ENCODE measurements around the gene RANBP1. TPM values are rescaled to one million over a fixed set of nuclear protein-coding genes. Genes with fewer than 3 reads are reported as not detected.

The RANBP1 gene
- total RNA-seq, 1 donor from 2014 or later = 144 TPM

DNA sequence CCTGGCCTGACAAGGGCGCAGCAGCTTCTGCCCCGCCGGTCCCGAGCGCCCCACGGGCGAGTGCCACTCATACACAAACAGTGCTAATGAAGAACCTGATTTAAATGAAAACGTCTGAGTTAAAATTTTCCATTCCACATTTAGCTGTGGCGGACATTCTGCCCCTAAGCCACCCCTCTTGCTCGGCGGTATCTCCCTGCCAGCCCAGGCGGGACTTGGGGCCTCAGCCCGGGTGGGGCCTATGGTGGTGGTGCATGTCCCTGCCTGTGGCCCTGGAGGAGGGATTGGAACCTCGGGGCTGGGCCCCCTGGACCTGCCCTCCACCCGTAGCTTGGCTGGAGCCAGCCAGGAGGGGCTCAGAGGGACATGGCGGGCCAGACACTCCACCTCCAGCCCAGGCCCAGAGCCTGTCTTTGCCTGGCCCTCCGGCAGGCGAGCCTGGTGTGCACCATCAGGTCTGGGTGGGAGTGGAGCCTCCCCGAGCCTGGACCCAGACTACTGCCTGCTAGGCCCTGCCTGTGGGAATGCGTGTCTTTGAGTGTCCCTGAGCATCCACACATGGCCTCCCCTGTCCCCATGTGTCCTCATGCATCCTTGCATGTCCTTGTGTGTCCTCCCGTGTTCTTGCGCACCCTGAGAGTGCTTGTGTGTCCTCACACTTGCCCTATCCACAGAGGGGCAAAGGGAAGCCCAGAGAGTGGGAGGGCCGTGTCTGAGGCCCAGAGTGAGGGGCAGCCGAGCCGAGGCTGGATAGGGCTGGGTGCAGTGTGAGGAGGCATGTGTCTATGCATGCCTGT is 20.1 kb downstream of the RANBP1 start:
- peaks cover 5% of the 10 kb centered on the region for H3K27me3 Mint-ChIP-seq (ENCODE audit: unreplicated experiment)
- no peaks in the 10 kb centered on the region for H3K9me3 Mint-ChIP-seq (ENCODE audit: unreplicated experiment)
- DNase-seq = no peak
- TF ChIP-seq, protein P1, sequence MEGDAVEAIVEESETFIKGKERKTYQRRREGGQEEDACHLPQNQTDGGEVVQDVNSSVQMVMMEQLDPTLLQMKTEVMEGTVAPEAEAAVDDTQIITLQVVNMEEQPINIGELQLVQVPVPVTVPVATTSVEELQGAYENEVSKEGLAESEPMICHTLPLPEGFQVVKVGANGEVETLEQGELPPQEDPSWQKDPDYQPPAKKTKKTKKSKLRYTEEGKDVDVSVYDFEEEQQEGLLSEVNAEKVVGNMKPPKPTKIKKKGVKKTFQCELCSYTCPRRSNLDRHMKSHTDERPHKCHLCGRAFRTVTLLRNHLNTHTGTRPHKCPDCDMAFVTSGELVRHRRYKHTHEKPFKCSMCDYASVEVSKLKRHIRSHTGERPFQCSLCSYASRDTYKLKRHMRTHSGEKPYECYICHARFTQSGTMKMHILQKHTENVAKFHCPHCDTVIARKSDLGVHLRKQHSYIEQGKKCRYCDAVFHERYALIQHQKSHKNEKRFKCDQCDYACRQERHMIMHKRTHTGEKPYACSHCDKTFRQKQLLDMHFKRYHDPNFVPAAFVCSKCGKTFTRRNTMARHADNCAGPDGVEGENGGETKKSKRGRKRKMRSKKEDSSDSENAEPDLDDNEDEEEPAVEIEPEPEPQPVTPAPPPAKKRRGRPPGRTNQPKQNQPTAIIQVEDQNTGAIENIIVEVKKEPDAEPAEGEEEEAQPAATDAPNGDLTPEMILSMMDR (IDR thresholded peaks at IDR 0.05; ENCODE audit: partially characterized antibody, unreplicated experiment) = no peak
- H3K36me3 Mint-ChIP-seq (ENCODE audit: unreplicated experiment) = no peaks in the 10 kb centered on the region
- peaks cover 4% of the 10 kb centered on the region for H3K4me1 Mint-ChIP-seq (ENCODE audit: low read depth, unreplicated experiment)
- H3K4me3 Mint-ChIP-seq (ENCODE audit: unreplicated experiment) = no peak overlapping the region
- no peak overlapping the region for H3K27ac Mint-ChIP-seq (ENCODE audit: unreplicated experiment)

DNA sequence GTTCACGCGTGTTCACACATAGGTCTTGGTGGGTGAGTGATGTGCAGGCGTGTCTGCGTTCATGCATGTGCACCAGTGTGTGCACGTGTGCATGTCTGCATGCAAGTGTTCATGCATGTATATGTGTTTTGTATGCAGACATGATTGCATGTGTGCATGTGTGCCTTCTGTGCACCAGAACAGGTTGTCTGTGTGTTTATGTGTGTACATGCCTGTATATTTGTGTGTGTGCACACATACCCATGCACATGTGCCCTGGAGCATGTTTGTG is 20.6 kb downstream of the RANBP1 start:
- H3K36me3 Mint-ChIP-seq (ENCODE audit: unreplicated experiment) = no peaks in the 10 kb centered on the region
- H3K27ac Mint-ChIP-seq (ENCODE audit: unreplicated experiment) = no peak overlapping the region
- peaks cover 4% of the 10 kb centered on the region for H3K4me1 Mint-ChIP-seq (ENCODE audit: low read depth, unreplicated experiment)
- no peaks in the 10 kb centered on the region for H3K9me3 Mint-ChIP-seq (ENCODE audit: unreplicated experiment)
- peaks cover 5% of the 10 kb centered on the region for H3K27me3 Mint-ChIP-seq (ENCODE audit: unreplicated experiment)
- TF ChIP-seq, protein P1 (IDR thresholded peaks at IDR 0.05; ENCODE audit: partially characterized antibody, unreplicated experiment) = no peak
- no peak for DNase-seq
- H3K4me3 Mint-ChIP-seq (ENCODE audit: unreplicated experiment) = no peak overlapping the region

DNA sequence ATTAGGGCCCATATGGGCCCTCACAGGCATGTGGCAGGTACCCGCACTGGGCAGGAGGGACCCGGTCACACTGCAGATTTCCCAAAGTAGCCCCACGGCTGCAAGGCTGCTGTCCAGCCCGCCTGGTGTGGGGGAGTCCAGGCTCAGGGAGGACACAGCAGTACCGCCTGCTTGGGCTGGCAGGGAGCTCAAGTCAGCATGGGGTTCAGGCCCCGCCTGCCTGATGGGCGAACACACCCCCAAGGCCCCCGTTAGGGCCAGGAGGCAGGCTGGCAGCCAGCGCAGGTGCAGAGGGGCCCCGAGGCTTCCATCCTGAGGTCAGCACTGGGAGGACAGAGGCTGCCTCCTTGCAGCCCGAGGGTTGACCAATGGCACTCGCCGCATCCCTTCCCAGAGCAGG is 21.2 kb downstream of the RANBP1 start:
- Mint-ChIP-seq H3K27me3 (ENCODE audit: unreplicated experiment) (peaks cover 5% of the 10 kb centered on the region), H3K4me1 (ENCODE audit: low read depth, unreplicated experiment) (peaks cover 4% of the 10 kb centered on the region), H3K36me3 (ENCODE audit: unreplicated experiment) (no peaks in the 10 kb centered on the region), H3K27ac (ENCODE audit: unreplicated experiment) (no peak overlapping the region), H3K4me3 (ENCODE audit: unreplicated experiment) (no peak overlapping the region), H3K9me3 (ENCODE audit: unreplicated experiment) (no peaks in the 10 kb centered on the region)
- DNase-seq = no peak
- TF ChIP-seq, protein P1 (IDR thresholded peaks at IDR 0.05; ENCODE audit: partially characterized antibody, unreplicated experiment) = no peak

DNA sequence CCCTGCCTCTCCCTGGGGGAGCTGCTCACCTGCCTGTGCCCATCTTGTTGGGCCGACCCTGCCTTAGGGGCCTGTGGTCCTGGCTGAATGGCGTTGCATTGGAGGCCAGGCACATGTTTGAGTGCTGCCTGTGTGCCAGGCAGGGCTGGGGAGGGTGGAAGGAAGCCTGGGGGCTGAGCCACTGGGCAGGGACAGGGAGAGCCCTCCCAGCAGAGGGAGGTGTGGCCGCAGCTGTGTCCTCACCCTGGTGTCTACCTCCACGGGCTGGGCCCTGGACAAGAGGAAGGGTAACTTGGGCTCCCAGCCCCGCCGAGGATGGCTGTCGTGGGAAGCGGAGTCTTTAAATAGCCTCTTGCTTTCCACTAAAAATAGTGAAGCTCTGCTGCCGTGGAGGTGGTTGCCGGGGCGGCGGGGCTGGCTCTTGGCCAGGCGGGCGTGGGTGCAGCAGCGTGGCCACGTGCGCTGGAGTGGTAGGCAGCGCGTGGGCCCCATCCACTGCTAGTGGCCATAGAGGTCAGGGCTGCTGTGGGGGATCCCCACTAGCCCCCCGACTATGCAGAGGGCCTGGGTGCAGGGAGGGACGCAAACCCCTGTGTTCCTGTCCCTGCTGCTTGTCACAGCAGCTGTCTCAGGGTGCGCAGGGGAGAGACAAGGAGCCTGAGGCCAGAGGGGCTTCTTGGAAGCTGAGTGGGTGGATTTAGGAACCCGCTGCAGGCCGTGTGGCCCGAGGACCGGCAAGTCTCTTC is 21.9 kb downstream of the RANBP1 start:
- Mint-ChIP-seq H3K27me3 (ENCODE audit: unreplicated experiment) (peaks cover 5% of the 10 kb centered on the region), H3K9me3 (ENCODE audit: unreplicated experiment) (no peaks in the 10 kb centered on the region), H3K36me3 (ENCODE audit: unreplicated experiment) (no peaks in the 10 kb centered on the region), H3K4me1 (ENCODE audit: low read depth, unreplicated experiment) (peaks cover 4% of the 10 kb centered on the region), H3K27ac (ENCODE audit: unreplicated experiment) (no peak overlapping the region), H3K4me3 (ENCODE audit: unreplicated experiment) (no peak overlapping the region)
- TF ChIP-seq, protein P1 (IDR thresholded peaks at IDR 0.05; ENCODE audit: partially characterized antibody, unreplicated experiment) = no peak
- no peak for DNase-seq

DNA sequence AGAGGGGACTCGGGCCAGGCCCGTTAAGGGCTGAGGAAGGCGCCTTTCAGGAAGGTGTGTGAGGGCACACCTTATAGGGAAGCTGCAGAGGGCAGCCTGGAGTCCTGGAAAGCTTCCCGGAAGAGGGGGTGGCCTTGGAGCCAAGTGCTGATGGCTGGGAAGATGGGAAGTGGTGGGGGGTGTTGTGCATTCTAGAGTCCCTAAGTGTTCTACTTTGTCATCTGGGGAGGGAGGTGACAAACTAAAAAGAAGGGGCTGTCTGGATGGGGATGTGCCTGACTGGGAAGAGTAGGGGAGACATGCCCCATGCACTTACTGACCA is 22.5 kb downstream of the RANBP1 start:
- Mint-ChIP-seq H3K9me3 (ENCODE audit: unreplicated experiment) (no peaks in the 10 kb centered on the region), H3K4me3 (ENCODE audit: unreplicated experiment) (no peak overlapping the region), H3K27ac (ENCODE audit: unreplicated experiment) (no peak overlapping the region), H3K27me3 (ENCODE audit: unreplicated experiment) (peaks cover 2% of the 10 kb centered on the region), H3K36me3 (ENCODE audit: unreplicated experiment) (no peaks in the 10 kb centered on the region), H3K4me1 (ENCODE audit: low read depth, unreplicated experiment) (peaks cover 4% of the 10 kb centered on the region)
- DNase-seq = no peak
- TF ChIP-seq, protein P1 (IDR thresholded peaks at IDR 0.05; ENCODE audit: partially characterized antibody, unreplicated experiment) = no peak

Data from glutamatergic neuron (in vitro differentiated cells).